SW 1271 (cell line): ENCODE measurements around the gene ALDH16A1.
A peak's percentile ranks its signal among the peaks of the same experiment; 100 is the strongest.

ENCODE experiments used
- DNase-seq, 2 experiments: peaks; one replicate each; lab custom pipeline; 2025; lab: John Stamatoyannopoulos, UW

Gene ALDH16A1

DNA sequence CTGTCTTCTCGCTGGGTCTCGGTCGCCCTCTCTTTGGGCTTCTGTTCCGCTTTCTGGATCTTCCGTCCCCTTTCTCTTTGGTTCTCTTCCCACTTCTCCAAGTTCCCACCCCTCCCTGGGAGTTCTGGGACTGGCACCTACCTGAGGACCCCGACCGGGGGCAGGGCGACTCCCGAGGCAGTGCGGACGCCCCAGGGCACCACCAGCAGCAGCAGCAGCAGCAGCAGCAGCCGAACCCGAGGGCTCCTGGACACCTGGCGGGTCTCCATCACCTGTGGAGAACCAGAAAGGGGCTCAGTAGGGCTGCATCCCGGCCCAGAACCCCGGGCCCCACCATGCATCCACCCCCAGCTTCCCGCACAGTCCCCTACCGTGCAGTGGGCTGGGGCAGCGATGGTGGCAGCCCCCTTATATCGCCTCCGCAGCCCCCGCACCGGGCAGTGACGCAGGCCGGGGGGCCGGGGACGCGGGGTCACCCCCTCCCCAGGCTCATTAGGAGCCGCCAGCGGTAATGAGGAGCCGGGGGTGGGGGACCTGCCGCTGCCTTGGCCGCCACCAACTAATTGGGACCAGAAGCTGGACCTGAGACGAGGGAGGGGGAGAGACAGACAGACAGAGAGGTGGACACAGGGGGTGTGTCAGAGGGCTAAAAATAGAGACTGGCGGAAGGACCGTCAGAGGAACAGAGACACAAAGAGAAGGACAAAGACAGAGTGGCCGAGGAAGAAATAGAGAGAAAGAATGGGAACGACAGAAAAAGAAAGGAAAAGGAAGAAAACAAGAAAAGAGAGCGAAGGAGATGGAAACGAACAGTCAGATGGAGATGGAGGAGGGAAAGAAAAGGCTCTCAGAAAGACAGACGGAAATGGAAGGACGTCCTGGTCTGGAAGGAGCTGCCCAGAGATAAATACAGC lies 29.7 kb upstream of the ALDH16A1 start, which contains the start of gene PTH2:
Gene PTH2, minus strand, starts transcription at position 371 of the 914 bp plus-strand sequence. Its CDS starts 102 bp downstream, at position 269.
- DNase-seq = no peak

DNA sequence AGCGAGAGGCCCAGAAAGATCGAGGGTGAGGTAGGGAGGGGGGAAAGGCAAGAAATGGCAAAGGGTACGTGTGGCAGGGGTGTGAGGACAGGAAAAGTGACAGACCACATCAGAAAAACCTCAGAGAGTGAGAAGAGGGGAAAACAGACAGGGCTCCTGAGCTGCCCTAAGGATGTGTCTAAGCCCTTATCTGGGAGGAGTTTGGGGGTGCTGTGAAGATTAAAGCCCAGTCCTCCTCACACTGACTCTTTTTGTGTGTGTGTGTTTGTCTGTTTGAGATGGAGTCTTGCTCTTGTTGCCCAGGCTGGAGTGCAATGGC lies 29.1 kb upstream of the ALDH16A1 start:
- DNase-seq = no peak

DNA sequence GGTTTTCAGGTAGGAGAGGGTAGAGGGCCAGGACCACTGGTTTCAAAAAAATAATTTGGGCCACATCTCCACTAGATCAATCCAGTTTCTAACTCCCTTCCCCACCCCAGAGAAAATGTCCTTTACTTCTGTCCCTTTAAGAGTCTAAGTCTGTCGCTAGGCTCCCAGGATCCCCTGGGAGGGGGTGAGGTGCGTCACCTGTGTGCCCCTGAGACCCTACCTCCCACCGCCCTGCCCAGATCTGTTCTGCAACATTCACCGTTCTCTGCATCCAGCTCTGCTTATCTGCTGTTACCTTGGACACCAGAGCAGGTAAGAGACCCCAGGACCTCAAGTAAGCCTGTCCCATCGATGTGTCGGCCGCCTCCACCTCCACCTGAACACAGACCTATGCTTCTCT lies 27.8 kb upstream of the ALDH16A1 start, which contains the start of gene GFY:
Gene GFY, plus strand, starts transcription at position 211 of the 400 bp plus-strand sequence. CDS start 1,043 bp downstream, outside the sequence.
- no peak for DNase-seq

DNA sequence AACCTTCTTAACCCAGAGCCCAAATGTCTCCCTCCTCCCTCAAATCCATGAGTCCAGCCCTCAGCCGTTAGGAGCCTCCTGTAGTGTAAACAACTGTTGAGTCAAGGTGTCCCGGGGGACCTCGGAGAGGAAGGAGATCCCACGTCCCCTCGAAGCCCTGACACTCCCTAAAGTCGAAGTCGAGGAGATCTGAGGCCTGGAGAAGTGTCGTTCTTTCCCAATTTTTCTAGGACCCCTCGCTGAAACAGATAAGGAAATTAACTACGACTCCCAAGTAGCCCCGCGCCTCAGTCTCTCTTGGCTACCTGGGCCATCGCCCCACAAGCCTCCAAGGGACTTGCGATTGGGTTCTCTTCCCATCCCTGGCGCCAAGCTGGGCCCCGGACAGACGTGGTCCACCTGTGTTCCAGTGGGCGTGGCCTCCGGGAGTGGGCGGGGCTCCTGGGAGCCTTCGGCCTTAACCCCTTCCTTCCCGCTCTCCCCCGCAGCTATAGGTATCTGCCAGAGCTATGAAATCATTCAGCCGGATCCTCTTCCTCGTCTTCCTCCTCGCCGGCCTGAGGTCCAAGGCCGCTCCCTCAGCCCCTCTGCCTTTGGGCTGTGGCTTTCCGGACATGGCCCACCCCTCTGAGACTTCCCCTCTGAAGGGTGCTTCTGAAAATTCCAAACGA lies 27.0 kb upstream of the ALDH16A1 start:
- no peak for DNase-seq

DNA sequence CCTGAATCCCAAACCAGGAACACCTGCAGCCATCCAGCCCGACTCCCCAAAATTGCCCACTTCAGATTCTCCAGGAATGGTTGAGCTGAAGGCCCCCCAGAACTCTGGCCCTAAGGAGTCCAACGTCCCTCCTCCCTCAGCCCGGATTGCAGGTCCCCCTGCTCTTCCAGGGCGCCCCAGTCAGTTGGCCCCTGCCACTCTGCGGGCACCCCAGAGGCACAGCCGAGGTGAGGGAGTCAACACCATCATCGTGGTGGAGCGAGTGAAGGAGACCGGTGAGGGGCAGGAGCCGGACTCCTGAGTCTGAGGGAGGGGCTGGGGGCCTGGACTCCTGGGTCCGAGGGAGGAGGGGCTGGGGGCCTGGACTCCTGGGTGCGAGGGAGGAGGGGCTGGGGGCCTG lies 25.7 kb upstream of the ALDH16A1 start:
- DNase-seq = no peak

DNA sequence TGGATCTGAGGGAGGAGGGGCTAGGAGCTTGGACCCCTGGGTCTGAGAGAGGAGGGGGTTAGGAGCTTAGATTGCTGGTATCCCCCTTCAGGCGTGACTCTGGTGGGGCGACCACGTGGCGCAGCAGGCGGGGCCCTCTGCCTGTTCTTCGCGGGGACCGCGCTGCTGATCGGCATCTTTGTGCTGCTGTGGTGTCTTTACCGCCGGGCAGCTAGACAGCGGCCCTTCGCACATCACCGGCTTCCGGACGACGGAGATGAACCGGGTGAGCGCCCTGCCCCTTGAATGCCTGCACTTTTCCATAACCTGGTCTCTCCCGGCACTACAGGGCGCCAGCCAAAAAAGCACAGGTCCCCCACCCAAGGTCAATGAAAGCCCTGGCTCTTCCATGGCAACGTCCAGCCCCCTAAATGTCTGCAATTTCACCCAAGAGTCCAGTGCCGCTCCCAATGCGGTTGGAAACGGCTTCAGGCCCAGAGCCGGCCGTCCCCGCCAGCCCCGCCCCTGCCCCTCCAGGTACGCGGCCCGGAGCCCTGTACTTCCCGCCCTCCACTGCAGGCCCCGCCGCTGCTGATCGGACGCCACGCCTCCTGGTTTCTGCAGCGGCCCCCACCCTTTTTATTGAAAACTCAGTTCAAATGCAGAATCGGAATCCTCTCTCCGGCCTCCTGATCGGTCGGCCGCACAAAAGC lies 25.0 kb upstream of the ALDH16A1 start:
- DNase-seq = no peak

DNA sequence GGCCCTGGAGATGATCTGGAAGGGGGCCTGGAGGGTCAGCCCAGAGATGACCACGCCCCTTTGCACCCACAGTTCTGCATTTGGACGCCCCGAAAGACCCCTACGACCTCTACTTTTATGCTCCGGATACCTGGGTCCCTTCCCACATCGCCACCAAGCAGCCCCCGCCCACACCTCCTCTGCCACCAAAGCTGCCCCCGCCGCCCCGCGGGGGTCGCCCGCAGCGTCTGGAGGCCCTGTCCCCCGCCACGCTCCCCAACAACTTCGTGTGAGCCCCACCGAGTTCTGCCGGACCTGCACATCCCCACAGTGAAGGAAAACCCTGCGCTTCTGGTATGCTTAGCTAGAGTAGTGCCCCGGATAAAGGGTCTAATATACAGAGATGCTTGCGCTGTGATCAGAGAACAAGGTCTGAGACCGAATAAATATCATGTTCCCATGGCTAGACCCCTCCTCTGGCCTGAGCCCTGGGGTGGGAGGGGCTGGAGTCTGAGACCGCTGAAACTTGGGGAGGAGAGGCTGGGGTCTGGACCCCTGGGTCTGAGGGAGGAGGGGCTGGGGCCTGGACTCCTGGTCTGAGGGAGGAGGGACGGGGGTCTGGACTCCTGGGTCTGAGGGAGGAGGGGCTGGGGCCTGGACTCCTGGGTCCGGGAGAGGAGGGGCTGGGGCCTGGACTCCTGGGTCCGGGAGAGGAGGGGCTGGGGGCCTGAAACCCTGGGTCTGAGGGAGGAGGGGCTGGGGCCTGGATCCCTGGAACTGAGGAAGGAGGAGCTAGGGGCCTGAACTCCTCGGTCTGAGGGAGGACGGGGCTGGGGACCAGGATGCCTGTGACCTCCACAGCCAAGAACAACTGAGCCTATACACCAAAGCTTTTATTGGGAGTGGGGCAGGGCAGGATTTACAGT lies 24.2 kb upstream of the ALDH16A1 start:
- DNase-seq = no peak

DNA sequence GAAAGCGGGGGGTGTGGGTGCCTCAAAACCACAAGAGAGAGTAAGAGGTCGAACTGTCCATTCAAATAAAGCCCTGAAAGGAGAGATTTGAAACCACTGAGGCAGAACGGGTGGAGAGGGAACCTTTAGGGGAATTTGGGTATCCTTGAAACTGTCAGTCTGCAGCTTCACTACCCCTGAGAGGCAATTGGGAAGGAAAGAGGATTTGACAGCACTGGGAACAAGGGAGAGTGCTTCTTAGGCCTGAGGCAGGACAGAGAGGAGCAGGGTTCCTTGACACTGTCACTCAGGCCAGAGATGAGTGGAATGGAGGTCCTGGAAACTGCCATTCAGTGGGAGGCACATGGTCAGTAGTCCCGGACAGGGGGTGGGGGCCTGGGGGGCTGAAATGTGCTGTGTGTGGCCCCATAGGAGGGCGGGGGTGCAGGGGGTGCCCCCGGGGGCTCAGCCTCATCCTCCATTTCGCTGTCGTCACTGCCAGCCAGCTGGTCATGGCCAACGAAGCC lies 22.8 kb upstream of the ALDH16A1 start:
- no peak for DNase-seq

DNA sequence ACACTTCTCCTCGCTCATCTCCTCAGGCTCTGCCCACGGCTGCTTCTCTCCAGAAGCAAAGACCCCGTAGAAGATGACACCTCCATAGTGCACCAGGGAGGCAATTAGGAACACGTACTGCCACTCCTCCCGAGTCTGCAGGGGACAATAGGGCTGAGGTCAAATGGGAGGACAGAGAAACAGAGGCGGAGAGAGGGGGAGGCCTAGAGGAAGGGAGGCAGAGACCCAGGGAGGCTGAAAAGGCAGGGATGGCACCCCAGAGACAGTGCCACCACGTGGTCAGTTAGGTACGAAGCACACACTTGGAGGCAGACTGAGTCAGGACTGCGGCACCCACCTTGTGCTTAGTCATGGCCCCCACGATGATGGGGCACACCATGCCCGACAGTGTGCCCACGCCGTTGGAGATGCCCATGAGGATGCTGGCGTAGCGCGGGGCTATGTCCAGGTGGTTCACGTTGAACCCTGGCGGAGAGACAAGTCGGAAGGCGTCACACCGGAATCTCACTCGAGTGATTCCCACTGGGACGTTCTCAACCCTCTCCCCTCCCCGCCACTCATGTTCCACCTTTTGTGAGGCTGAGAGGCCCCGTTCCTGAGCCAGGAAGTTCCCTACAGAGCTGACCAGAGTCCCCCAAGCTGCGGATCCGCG lies 22.2 kb upstream of the ALDH16A1 start:
- no peak for DNase-seq

DNA sequence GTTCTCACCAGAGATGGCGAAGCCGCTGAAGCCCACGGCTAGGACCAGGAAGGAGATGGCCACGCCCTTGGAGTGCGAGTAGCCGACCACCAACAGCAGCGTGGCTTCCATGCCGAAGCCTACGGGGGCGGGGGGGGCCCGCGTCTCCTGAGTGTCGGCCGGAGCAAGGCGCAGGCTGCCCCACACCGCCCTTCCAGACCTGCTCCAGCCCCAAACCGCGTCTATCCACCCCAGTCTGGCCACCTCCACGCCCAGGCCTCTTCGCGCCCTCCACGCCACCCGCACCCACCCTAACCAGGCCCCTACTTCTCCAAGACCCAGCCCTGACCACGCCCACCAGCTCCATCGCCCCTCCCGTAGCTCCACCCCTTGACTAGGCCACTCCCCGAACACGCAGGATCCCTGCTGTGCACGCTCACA lies 21.7 kb upstream of the ALDH16A1 start:
- DNase-seq = no peak

DNA sequence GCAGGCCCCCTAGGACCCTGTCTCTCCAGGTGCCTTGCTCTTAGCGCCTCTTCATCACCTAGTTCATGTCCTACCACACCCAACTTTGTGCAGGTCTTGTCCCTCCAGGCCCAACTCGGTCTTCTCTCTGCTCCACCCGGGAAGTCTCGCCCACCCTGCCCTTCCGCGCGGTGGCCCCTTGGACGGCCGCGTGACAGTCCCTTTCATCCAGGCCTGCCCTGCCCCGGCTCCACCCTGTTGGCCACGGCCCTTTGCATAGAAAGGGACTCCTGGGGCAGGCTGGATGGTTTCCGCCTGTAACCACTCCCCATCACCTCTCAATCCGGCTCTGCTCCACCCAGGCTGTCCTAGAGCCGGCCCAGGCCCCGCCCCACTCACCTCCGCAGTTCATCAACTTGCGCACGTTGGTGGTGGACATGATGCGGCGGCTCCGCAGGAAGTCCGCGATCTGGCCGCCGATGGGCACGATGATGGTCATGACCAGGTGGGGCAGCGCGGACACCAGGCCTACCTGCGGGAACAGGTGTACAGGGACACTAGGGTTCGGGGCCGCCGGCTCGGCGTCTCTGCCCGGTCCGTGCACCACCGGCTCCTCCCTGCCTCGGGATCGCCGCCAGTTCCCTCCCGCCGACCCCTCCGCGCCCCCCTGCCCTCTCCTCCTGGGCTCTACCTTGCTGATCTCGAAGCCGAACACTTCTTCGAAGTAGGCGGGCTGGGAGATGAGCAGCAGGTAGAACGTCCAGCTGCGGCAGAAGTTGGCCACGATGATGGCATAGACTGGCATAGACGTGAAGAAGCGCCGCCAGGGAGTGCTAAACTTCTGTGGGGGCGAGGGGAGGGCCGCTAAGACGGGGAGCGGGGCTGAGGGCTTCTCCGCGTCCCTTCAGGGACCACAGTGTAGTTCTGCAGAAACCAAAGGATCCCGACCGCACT lies 20.6 kb upstream of the ALDH16A1 start:
- no peak for DNase-seq

DNA sequence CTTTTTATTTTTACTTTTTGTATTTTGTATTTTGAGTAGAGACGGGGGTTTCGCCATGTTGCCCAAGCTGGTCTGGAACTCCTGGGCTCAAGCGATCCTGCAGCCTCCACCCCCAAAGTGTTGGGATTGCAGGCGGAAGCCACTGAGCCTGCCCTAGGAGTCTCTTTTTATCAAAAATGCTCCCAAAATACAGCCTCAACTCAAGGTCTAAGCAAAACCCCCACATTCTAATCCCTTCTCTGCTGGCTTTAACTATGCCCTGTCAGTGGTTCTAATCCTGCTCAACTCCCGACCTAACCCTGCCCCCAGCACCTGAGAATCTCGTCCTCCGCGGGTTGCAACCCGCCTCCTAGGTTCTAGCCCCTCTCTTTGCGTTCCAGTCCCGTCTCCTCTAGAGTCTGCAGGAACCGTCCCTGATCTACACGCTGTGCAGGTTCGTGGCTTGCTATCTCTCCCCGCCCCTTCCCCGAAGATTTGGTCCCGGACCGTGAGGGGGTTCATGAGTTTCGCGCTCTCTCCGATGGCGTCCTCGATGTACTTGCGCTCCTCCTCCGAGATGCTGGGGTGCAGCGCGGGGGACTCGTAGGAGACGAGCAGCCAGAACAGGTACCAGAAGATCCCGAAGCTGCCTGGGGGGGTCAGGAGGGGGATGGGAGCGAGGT lies 19.7 kb upstream of the ALDH16A1 start:
- DNase-seq = no peak

DNA sequence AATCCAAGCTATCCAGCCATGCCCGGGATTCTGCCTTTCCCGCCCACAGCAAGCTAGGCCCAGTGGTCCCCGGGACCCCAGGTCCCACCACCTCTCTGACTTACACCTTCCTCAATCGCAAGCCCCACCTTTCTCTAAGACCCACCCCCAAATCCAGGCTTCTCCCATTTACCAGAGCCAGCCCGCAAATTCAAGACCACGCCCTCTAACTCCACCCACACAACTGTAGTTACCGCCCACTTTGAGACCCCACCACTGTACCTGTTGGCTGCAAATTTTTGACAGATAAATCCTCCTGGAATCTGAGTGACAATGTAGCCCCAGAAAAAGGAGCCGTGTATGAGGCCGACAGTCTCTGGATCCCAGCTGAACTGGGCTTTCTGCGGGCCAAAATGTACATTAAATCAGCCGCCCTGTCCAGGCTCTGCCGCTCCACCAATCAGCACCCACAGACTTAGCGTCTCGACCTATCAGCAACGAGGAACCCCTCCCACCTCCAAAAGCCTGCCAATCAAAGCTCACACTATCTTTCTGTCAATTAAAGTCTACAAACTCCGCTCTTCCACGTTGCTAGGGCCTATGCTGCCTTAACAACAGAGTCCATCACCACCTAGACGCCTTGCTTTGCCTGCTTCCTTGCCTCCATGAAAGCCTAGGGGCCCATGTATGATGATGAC lies 18.0 kb upstream of the ALDH16A1 start:
- no peak for DNase-seq

DNA sequence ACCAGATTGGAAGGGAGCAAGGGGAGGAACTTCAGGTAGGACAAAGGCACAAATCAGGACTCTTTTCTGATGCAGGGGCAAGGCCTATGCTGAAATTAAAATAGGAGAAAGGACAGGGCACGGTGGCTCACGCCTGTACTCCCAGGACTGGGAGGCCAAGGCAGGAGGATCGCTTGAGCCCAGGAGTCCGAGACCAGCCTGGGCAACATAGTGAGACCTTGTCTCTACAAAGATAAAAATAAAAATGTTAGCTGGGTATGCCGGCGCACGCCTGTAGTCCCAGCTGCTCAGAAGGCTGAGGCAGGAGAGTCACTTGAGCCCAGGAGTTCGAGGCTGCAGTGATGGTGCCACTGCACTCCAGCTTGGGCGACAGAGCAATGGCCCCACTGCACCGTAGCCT lies 17.4 kb upstream of the ALDH16A1 start:
- no peak for DNase-seq

DNA sequence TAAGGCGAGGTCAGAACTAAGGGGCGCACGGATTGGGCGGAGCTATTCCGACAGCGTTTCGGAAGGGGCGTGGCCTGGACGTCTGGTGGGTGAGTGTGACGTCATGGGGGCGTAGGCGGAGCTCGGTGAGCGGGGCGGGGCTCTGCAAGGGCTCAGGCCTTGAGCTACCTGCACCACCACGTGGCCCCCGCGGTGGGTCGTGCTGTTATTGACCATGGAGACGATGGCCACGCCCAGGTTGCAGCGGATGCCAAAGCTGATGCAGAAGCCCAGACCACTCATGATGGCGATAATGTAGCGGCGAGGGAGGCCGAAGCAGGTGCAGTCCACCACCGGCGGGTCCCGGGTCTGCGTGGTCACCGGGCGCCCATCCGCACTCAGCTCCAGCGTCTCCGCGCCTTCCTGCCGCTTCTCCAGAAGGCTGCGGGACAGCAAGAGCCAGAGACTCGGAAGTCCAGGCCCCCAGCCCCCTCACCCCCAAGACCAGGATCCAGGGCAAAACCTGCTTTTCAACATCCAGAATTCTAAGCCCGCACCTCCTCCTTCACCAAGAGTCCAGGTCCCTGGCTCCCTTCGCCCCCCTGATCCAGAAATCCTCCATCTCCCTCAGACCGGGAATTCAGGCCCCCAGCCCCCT lies 16.5 kb upstream of the ALDH16A1 start:
- peak in 1 of 2 experiments; percentile 15 for DNase-seq

DNA sequence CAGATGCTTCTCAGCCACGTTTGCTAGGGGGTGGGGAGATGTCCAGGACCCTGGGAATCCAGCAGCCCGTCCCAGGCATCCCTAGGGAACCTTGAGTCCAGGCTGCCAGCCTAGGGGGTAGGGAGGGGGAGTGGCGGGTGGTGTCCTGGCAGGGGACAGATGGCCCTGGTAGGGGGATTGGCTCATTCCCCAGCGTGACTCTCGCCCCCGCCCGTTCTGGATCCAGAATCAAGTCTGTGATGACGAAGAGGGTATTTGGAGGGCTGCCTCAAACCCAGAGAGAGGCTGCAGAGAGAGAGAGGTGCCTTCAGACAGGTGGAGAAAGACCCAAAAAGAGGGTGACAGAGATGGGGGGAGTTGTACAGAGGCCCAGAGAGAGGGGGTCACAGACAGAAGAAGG lies 15.8 kb upstream of the ALDH16A1 start:
- DNase-seq = no peak

DNA sequence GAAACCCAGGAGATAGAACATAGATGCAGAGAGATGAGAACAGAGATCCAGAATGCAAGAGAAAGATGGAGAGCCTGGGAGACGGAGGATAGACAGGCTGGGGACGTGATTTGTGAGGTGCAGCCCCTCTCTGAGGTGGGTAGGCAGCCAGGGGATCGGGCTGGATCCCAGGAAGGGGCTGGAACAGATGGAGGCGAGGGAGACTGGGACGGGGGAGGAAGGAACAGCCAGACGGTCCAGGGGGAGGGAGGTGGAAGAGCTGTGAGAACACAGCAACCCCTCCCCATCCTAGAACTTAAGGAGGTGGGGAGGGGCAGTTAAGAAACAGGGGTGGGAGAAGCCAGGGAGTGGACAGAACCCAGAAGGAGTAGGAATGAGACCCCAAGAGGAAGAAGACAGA lies 14.8 kb upstream of the ALDH16A1 start:
- DNase-seq = no peak

DNA sequence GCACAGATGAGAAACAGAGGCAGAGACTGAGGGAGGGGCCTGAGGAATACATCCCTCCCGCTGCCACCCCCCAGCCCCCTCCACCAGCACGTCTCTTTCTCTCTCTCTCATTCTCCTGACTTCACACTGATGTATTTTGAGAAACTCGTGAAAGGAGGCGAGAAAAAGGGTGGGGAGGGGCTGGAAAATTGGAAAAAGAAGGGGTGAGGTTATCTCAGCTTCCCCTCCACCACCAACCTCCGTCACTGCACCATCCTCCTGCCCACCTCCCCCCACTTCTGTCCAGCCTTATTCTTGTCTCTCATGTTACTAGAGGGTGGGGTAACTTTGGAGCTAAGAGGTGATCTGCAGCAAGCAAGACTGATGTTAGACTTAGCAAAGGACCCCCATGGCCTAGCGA lies 13.2 kb upstream of the ALDH16A1 start:
- no peak for DNase-seq
